CD4-positive, CD25-positive, alpha-beta regulatory T cell (primary cell): ENCODE data around the gene KRT74. TPM values are rescaled to one million over a fixed set of nuclear protein-coding genes. Genes with fewer than 3 reads are reported as not detected.

ENCODE experiments used
- ATAC-seq, 2 donors: fragments of 150-1000 bp; cut with Tn5 transposase; one replicate each; pipeline ENCODE4 v1.10.0; 2021; ENCODE audit warnings: low read depth in 2 of 2, moderate number of reproducible peaks in 2 of 2, moderate library complexity in 1 of 2
- DNase-seq, 3 donors: peaks; one replicate each; pipeline versions ENCODE4 v3.0.0 to v3.0.0-alpha.2; 2012 to 2022; ENCODE audit warnings: mixed read lengths in 1 of 3
- H3K27ac ChIP-seq: one replicate; pipeline ENCODE4 v1.7.0; 2013; ENCODE audit warnings: mild to moderate bottlenecking, low read length; ENCODE audit not compliant: insufficient read depth, poor library complexity, severe bottlenecking
- H3K27me3 ChIP-seq: one replicate; pipeline ENCODE4 v1.7.0; 2013; ENCODE audit warnings: low read length; ENCODE audit not compliant: control insufficient read depth, insufficient read depth
- H3K36me3 ChIP-seq: one replicate; pipeline ENCODE4 v1.7.0; 2013; ENCODE audit warnings: mild to moderate bottlenecking, low read length, moderate library complexity; ENCODE audit not compliant: control insufficient read depth, insufficient read depth
- H3K4me1 ChIP-seq: 2 replicates; pipeline ENCODE4 v1.7.0; 2013; ENCODE audit warnings: mild to moderate bottlenecking, low read length; ENCODE audit not compliant: insufficient read depth, control insufficient read depth, poor library complexity, severe bottlenecking
- H3K4me3 ChIP-seq: one replicate; pipeline ENCODE4 v1.7.0; 2013; ENCODE audit warnings: low read depth, mild to moderate bottlenecking, low read length, moderate library complexity
- H3K9me3 ChIP-seq, 2 experiments: 1 replicate in 1 of 2; 2 replicates in 1 of 2; pipeline ENCODE4 v1.7.0; 2013; ENCODE audit warnings: low read length in 2 of 2, mild to moderate bottlenecking in 1 of 2, moderate library complexity in 1 of 2; ENCODE audit not compliant: control insufficient read depth in 2 of 2
- H3K27ac Mint-ChIP-seq, 3 donors: one replicate each; pipeline ENCODE4 v1.8.0; 2020 to 2022; ENCODE audit warnings: mild to moderate bottlenecking in 3 of 3, mixed read lengths in 3 of 3, moderate library complexity in 2 of 3
- H3K27me3 Mint-ChIP-seq: one replicate; pipeline ENCODE4 v1.8.0; 2022; ENCODE audit warnings: mild to moderate bottlenecking, mixed read lengths
- H3K36me3 Mint-ChIP-seq: one replicate; pipeline ENCODE4 v1.8.0; 2020; ENCODE audit warnings: mixed read lengths
- H3K4me1 Mint-ChIP-seq, 4 donors: one replicate each; pipeline ENCODE4 v1.8.0; 2020 to 2022; ENCODE audit warnings: mixed read lengths in 4 of 4, mild to moderate bottlenecking in 1 of 4
- H3K4me3 Mint-ChIP-seq, 4 donors: one replicate each; pipeline ENCODE4 v1.8.0; 2020 to 2022; ENCODE audit warnings: mild to moderate bottlenecking in 4 of 4, mixed read lengths in 4 of 4, moderate library complexity in 3 of 4
- H3K9me3 Mint-ChIP-seq, 7 donors: one replicate each; pipeline ENCODE4 v1.8.0; 2020 to 2022; ENCODE audit warnings: mixed read lengths in 7 of 7, mild to moderate bottlenecking in 3 of 7, moderate library complexity in 2 of 7
- polyA plus RNA-seq, 4 donors: library from polyadenylated mRNA; unstranded; fragments of 300-500 nt; fragmentation: Illumina TruSeq; gene quantifications; one replicate each; pipeline ENCODE4 v1.2.3, GENCODE V29; 2021
- total RNA-seq: library from RNA; stranded (reverse); gene quantifications from one replicate; pipeline ENCODE4 v1.2.3, GENCODE V29; 2022

Gene KRT74
- total and polyA plus RNA-seq, 5 donors from 2014 or later: not detected

DNA sequence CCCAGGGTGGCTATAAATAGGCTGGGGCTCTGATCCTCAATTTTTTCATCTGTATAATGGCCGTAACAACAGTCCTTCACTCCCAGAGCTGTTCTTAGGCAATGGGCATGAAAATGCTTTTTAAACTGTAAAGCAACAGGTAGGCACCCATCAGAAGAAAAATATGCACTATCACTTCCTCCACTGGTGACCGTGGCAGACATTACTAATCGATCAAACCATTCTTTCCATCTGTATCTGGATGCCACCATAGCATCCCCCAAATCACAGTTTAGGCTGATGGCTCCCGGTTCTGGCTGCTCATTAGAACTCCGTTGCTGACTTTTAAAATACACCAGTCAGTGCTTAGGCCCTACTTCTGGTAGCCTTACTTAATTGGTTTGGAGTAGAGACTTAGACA is 31.9 kb downstream of the KRT74 start:
- no peak for DNase-seq
- peaks cover 8% of the 10 kb centered on the region for H3K27me3 Mint-ChIP-seq

DNA sequence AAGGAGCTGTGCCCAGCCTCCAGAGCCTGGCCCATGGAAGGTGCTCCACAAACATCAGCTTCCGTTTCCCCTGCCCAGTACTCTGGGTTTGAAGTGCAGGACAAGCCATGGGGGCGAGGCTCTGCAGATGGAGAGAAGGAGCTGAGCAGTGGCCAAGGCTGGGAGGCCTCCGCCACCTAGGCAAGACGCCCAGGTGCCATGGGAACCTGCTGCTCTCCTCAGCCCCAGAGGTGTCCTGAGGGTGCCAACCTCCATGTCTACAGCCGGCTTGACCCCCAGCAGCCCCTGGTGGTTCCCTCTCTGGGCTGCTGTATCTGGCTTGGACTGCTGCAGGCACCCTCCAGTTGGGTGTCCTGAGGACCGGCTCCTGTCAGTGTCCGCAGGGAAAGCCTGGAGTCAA is 33.1 kb downstream of the KRT74 start:
- H3K4me3 Mint-ChIP-seq: no peak overlapping the region
- ATAC-seq (no peak), DNase-seq (no peak)
- H3K36me3 Mint-ChIP-seq: no peaks in the 10 kb centered on the region
- no peak overlapping the region for H3K27ac Mint-ChIP-seq
- Histone ChIP-seq H3K27ac (no peak overlapping the region), H3K27me3 (no peaks in the 10 kb centered on the region), H3K4me1 (no peaks in the 10 kb centered on the region), H3K4me3 (no peak overlapping the region), H3K9me3 (no peaks in the 10 kb centered on the region), H3K36me3 (no peaks in the 10 kb centered on the region)
- no peaks in the 10 kb centered on the region for H3K4me1 Mint-ChIP-seq
- no peaks in the 10 kb centered on the region for H3K9me3 Mint-ChIP-seq
- H3K27me3 Mint-ChIP-seq: peaks cover 8% of the 10 kb centered on the region

More for the DNA sequence above, 31.9 kb downstream of the KRT74 start:
- no peaks in the 10 kb centered on the region for H3K9me3 ChIP-seq
- no peaks in the 10 kb centered on the region for H3K36me3 Mint-ChIP-seq
- no peaks in the 10 kb centered on the region for H3K4me1 ChIP-seq
- no peak overlapping the region for H3K27ac ChIP-seq
- H3K36me3 ChIP-seq: no peaks in the 10 kb centered on the region
- no peak overlapping the region for H3K4me3 ChIP-seq
- H3K27ac Mint-ChIP-seq: no peak overlapping the region
- no peak overlapping the region for H3K4me3 Mint-ChIP-seq
- no peaks in the 10 kb centered on the region for H3K4me1 Mint-ChIP-seq
- no peaks in the 10 kb centered on the region for H3K9me3 Mint-ChIP-seq
- no peaks in the 10 kb centered on the region for H3K27me3 ChIP-seq
- no peak for ATAC-seq

DNA sequence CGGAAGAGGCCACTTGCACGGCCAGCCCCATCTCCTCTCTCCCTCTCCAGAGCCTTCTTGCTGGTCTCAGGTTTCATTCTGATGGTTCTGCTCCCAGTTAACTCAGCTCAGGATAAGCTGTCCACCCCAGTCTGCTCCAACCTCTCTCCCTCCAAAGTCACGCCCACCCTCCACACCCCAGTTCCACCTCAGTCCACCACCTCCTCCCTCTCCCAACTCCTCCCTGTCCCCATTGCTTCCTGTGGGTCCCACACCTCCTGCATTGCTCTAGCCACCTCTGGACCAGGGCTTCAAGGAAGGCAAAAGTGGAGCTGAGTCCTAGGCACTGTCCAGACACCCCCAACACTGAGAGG is 33.8 kb downstream of the KRT74 start:
- Mint-ChIP-seq H3K4me1 (no peaks in the 10 kb centered on the region), H3K4me3 (no peak overlapping the region), H3K27me3 (peaks cover 8% of the 10 kb centered on the region), H3K9me3 (no peaks in the 10 kb centered on the region), H3K27ac (no peak overlapping the region), H3K36me3 (no peaks in the 10 kb centered on the region)
- no peak overlapping the region for H3K27ac ChIP-seq
- no peaks in the 10 kb centered on the region for H3K4me1 ChIP-seq
- no peaks in the 10 kb centered on the region for H3K9me3 ChIP-seq
- no peaks in the 10 kb centered on the region for H3K36me3 ChIP-seq
- no peak for DNase-seq
- no peaks in the 10 kb centered on the region for H3K27me3 ChIP-seq
- no peak for ATAC-seq
- no peak overlapping the region for H3K4me3 ChIP-seq

DNA sequence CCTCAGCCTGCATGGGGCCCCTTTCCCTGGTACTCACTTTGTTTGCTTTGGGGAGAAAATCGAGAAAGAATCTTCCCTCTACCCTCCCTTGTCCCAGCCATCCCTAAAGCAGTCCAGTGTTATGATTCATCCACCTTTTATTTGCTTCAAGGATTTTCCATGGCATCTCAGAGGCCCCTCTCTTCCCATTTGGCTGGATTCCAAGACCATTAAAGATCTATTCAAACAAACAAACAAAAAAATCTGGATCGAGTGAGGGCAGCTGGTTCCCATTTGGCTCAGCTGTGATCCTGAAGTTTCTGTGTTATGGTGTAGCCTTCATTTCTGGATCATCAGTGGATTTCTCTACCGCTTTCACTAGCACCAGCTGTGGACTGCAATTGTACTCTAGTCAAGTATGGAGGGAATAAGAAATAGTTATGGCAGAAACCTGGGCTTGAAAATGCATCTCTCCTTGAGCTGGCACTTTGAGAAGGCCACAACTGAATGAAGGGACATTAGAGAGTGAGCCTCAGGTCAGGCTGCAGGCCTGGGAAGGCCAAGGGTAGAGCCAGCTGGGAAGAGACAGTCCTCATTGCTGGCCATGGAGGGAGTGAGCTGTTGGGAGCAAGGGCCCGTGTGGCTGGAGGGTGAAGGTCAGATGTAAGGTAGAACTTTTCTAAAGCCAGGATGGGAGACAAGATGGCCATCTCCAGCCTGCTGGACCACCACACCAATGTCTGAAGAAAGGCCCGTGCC is 34.4 kb downstream of the KRT74 start:
- H3K4me1 ChIP-seq: no peaks in the 10 kb centered on the region
- ATAC-seq: no peak
- no peaks in the 10 kb centered on the region for H3K27me3 ChIP-seq
- no peak overlapping the region for H3K27ac ChIP-seq
- Mint-ChIP-seq H3K27me3 (peaks cover 8% of the 10 kb centered on the region), H3K36me3 (no peaks in the 10 kb centered on the region), H3K27ac (no peak overlapping the region), H3K4me1 (peaks cover 0 to 3% (median 0%) of the 10 kb centered on the region in 4 donors), H3K9me3 (no peaks in the 10 kb centered on the region), H3K4me3 (no peak overlapping the region)
- DNase-seq: no peak
- no peaks in the 10 kb centered on the region for H3K9me3 ChIP-seq
- H3K36me3 ChIP-seq: no peaks in the 10 kb centered on the region
- H3K4me3 ChIP-seq: no peak overlapping the region

DNA sequence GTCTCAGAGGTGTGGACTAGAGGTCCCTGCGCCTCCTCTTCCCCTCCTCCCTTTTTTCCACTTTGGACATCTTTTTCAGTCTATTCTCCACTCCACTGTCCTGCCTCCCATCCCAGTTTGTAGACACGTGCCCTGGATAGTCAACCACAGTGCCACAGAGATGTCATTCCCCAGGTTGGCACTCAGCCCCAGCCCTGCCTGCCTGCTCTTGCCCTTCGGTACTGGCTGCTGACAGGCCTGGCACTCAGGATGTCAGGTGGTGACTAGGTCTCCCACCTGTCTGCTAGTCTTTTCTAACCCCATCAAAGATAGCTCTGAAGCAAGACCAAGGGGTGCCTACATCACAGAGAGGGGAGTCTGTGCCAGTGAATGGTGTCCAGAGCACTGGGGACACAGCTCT is 36.5 kb downstream of the KRT74 start:
- no peak overlapping the region for H3K27ac Mint-ChIP-seq
- ATAC-seq: no peak
- H3K27me3 Mint-ChIP-seq: peaks cover 8% of the 10 kb centered on the region
- H3K4me3 Mint-ChIP-seq: no peak overlapping the region
- Histone ChIP-seq H3K27ac (no peak overlapping the region), H3K4me1 (no peaks in the 10 kb centered on the region), H3K36me3 (no peaks in the 10 kb centered on the region), H3K27me3 (no peaks in the 10 kb centered on the region), H3K4me3 (no peak overlapping the region), H3K9me3 (no peaks in the 10 kb centered on the region)
- no peak for DNase-seq
- H3K9me3 Mint-ChIP-seq: no peaks in the 10 kb centered on the region
- no peaks in the 10 kb centered on the region for H3K36me3 Mint-ChIP-seq
- H3K4me1 Mint-ChIP-seq: peaks cover 0 to 3% (median 0%) of the 10 kb centered on the region in 4 donors

DNA sequence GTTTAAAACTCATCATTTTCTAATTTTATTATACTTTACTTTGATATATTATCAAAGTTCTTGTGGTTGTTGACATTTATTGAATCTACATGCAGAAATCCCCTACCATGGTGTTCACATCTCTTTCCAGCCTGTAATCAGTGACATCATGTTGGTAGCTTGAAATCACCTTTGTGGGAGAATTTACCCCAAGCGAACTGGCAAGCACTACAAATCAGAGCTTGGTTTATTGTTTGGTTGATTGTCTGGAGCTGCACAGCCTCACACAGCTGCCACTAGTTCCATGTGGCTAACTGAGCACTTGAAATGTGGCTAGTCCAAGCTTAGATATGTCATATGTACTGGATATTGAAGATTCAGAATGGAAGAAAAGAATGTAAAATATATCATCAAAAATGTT is 38.1 kb downstream of the KRT74 start:
- no peak overlapping the region for H3K27ac Mint-ChIP-seq
- no peaks in the 10 kb centered on the region for H3K9me3 Mint-ChIP-seq
- Histone ChIP-seq H3K27ac (no peak overlapping the region), H3K36me3 (no peaks in the 10 kb centered on the region), H3K9me3 (no peaks in the 10 kb centered on the region), H3K4me3 (no peak overlapping the region), H3K27me3 (no peaks in the 10 kb centered on the region), H3K4me1 (no peaks in the 10 kb centered on the region)
- DNase-seq (no peak), ATAC-seq (no peak)
- H3K4me3 Mint-ChIP-seq: no peak overlapping the region
- peaks cover 8% of the 10 kb centered on the region for H3K27me3 Mint-ChIP-seq
- no peaks in the 10 kb centered on the region for H3K36me3 Mint-ChIP-seq
- peaks cover 0 to 3% (median 0%) of the 10 kb centered on the region in 4 donors for H3K4me1 Mint-ChIP-seq

DNA sequence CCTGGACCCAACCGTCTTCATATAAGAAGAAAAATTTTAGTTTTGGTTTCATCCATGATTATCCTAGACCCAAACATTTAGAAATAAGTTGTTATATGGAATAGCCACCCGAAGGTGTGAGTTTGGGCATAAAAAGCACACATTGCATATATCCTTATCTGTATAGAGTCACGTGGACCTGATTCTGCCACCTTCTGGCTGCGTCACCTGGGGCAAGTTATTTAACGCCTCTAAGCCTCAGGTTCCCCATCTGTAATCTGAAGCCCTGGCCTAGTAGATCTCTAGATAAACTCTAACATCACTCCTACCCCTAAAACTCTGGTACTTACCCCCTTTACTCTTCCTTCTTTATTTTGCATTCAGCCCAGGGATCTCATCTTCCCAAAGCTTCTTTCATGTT is 39.2 kb downstream of the KRT74 start:
- Mint-ChIP-seq H3K27ac (no peak overlapping the region), H3K4me3 (no peak overlapping the region), H3K9me3 (no peaks in the 10 kb centered on the region), H3K4me1 (peaks cover 0 to 3% (median 0%) of the 10 kb centered on the region in 4 donors), H3K36me3 (no peaks in the 10 kb centered on the region), H3K27me3 (peaks cover 8% of the 10 kb centered on the region)
- no peak overlapping the region for H3K27ac ChIP-seq
- H3K4me1 ChIP-seq: no peaks in the 10 kb centered on the region
- ATAC-seq (no peak), DNase-seq (peak in 1 of 3 donors; percentile 23)
- no peaks in the 10 kb centered on the region for H3K27me3 ChIP-seq
- no peaks in the 10 kb centered on the region for H3K36me3 ChIP-seq
- no peaks in the 10 kb centered on the region for H3K9me3 ChIP-seq
- no peak overlapping the region for H3K4me3 ChIP-seq

DNA sequence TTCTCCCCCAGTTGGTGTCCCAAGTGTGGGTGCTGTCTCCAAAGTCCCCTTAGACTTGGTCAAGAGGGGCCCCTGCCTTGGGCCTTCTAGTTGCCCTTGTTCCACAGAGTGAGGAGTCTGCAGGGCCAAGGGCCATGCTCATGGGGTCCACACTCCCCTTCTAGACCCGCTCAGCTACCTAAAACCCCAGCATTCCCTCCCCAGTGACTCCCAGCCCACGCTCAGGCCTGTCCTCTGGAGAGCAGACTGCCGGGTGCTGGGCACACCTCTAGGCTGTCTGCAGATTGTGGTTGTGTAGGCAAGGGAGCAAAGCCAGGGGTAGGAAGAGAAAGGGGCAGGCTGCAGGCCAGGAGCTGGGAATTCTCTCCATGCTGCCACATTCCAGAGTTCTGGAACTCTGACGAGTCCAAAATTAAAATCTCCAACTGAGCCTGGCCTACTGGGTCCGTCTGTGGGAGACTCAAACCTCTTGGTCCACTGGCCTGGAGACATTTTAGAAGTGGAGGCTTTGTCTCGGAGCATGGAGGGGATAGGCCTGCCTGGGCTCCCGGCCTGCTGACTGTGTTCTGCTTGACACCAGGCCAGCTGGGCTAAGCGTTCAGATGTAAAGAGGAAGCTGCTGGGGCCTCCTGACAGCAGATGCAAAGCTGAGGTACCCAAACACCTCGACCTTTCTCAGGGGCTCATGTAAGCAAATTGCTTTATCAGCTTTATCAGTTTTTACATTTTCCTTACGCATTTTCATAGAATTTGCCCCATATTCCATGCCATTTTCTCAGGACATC is 39.8 kb downstream of the KRT74 start:
- no peak for DNase-seq
- Histone ChIP-seq H3K9me3 (no peaks in the 10 kb centered on the region), H3K36me3 (no peaks in the 10 kb centered on the region), H3K4me1 (no peaks in the 10 kb centered on the region), H3K4me3 (no peak overlapping the region), H3K27me3 (no peaks in the 10 kb centered on the region), H3K27ac (no peak overlapping the region)
- H3K9me3 Mint-ChIP-seq: no peaks in the 10 kb centered on the region
- ATAC-seq: no peak
- H3K4me1 Mint-ChIP-seq: peaks cover 0 to 3% (median 0%) of the 10 kb centered on the region in 4 donors
- no peak overlapping the region for H3K4me3 Mint-ChIP-seq
- peaks cover 3% of the 10 kb centered on the region for H3K27me3 Mint-ChIP-seq
- no peaks in the 10 kb centered on the region for H3K36me3 Mint-ChIP-seq
- H3K27ac Mint-ChIP-seq: no peak overlapping the region
